ENCODE results near the gene CRTAC1. TPM values are rescaled to one million over a fixed set of nuclear protein-coding genes. Genes with fewer than 3 reads are reported as not detected.

The CRTAC1 gene
- total and polyA plus RNA-seq, 2 donors (not counting 3 experiments of a cell fraction or from before 2014, with no cell fraction given) = 1.4 to 3.0 TPM

DNA sequence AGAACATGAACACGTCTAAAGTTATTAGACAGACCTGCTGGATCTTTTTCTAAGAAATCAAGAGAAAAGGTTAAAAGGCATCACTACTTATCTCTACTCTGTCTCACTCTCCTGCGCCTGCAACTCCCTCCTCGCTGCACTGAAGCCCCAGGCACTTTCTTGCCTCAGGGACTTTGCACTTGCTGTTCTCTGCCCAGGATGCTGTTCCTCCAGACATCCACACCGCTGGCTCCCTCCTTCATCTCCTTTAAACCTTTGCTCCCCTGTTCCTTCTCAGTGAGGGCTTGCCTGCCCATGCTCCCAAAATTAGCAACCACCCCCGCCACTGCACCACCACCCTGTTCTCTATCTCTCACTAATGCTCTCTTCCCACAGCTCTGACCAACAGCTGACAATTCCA lies 93.4 kb downstream of the CRTAC1 start:
- no peak for FAIRE-seq
- CTCF ChIA-PET = no interaction called here
- no TSS peak for BruUV-seq (replicated peaks)

GRCh38 chr10:97936126-97936525 lies 94.3 kb downstream of the CRTAC1 start:
- dilution Hi-C loops (cut with MboI; ENCODE audit: extremely low pct_ligation_motif_present, low sequenced_read_pairs) (no loop called here), intact Hi-C loops (cut with micrococcal nuclease) (no loop called here)

More for the DNA sequence above, 93.4 kb downstream of the CRTAC1 start:
- Histone ChIP-seq H3K4me2 (ENCODE audit: insufficient read depth, low read length) (no peak overlapping the region), H3K9me3 (replicated peaks; ENCODE audit: control insufficient read depth, insufficient read depth, low read length) (no peaks in the 10 kb centered on the region), H3K4me1 (ENCODE audit: control insufficient read depth, extremely low read depth, insufficient read depth, low read length) (no peaks in the 10 kb centered on the region), H3K27ac (ENCODE audit: insufficient read depth, low read depth, low read length) (no peak overlapping the region), H3K79me2 (ENCODE audit: control insufficient read depth, insufficient read depth, low read length) (no peaks in the 10 kb centered on the region), H3K9me1 (replicated peaks; ENCODE audit: control insufficient read depth, extremely low read depth, insufficient read depth, low read length) (no peaks in the 10 kb centered on the region), H2AFZ (ENCODE audit: low read depth, low read length) (no peak overlapping the region), H3K9ac (replicated peaks; ENCODE audit: extremely low read depth, insufficient read depth, low read length) (no peak overlapping the region), H3K36me3 (ENCODE audit: control insufficient read depth in 2 of 2, extremely low read depth in 1 of 2, insufficient read depth in 2 of 2, low read length in 2 of 2) (no peaks in the 10 kb centered on the region), H3K27me3 (ENCODE audit: control insufficient read depth in 2 of 2, insufficient read depth in 2 of 2, low read length in 2 of 2) (no peaks in the 10 kb centered on the region), H3K4me3 (replicated peaks in 1 of 3; ENCODE audit: insufficient read depth in 1 of 3, low read depth in 1 of 3, low read length in 3 of 3) (no peak overlapping the region), H4K20me1 (replicated peaks; ENCODE audit: control insufficient read depth, extremely low read depth, insufficient read depth, low read length) (no peaks in the 10 kb centered on the region)
- TF ChIP-seq FOS (IDR thresholded peaks at IDR 0.05; ENCODE audit: borderline replicate concordance, insufficient read depth, low read length) = no peak
- TF ChIP-seq MAX (IDR thresholded peaks at IDR 0.05; ENCODE audit: insufficient read depth, insufficient read length) = no peak
- TF ChIP-seq, protein P1, sequence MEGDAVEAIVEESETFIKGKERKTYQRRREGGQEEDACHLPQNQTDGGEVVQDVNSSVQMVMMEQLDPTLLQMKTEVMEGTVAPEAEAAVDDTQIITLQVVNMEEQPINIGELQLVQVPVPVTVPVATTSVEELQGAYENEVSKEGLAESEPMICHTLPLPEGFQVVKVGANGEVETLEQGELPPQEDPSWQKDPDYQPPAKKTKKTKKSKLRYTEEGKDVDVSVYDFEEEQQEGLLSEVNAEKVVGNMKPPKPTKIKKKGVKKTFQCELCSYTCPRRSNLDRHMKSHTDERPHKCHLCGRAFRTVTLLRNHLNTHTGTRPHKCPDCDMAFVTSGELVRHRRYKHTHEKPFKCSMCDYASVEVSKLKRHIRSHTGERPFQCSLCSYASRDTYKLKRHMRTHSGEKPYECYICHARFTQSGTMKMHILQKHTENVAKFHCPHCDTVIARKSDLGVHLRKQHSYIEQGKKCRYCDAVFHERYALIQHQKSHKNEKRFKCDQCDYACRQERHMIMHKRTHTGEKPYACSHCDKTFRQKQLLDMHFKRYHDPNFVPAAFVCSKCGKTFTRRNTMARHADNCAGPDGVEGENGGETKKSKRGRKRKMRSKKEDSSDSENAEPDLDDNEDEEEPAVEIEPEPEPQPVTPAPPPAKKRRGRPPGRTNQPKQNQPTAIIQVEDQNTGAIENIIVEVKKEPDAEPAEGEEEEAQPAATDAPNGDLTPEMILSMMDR (IDR thresholded peaks at IDR 0.05; ENCODE audit: extremely low read depth in 1 of 2, insufficient read depth in 1 of 2, low read depth in 1 of 2, low read length in 2 of 2) = no peak
- TF ChIP-seq POLR2A (IDR thresholded peaks at IDR 0.05; ENCODE audit: low read depth, low read length) = no peak
- TF ChIP-seq GATA2 (IDR thresholded peaks at IDR 0.05; ENCODE audit: insufficient read depth, insufficient read length, low read depth, low read length) = no peak
- TF ChIP-seq EZH2 (IDR thresholded peaks at IDR 0.05; ENCODE audit: borderline replicate concordance, low read depth, low read length, severe bottlenecking) = no peak
- no peak for DNase-seq (ENCODE audit: low read depth, low spot score)
- dilution Hi-C loops (cut with MboI; ENCODE audit: extremely low pct_ligation_motif_present, low sequenced_read_pairs) = no loop called here
- intact Hi-C loops (cut with micrococcal nuclease) = no loop called here
- POLR2A ChIA-PET = no interaction called here

More at GRCh38 chr10:97936126-97936525, 94.3 kb downstream of the CRTAC1 start:
- no peak overlapping the region for H3K4me3 ChIP-seq (replicated peaks in 1 of 3; ENCODE audit: insufficient read depth in 1 of 3, low read depth in 1 of 3, low read length in 3 of 3)
- no peaks in the 10 kb centered on the region for H3K36me3 ChIP-seq (ENCODE audit: control insufficient read depth in 2 of 2, extremely low read depth in 1 of 2, insufficient read depth in 2 of 2, low read length in 2 of 2)
- no peaks in the 10 kb centered on the region for H4K20me1 ChIP-seq (replicated peaks; ENCODE audit: control insufficient read depth, extremely low read depth, insufficient read depth, low read length)
- H3K27me3 ChIP-seq (ENCODE audit: control insufficient read depth in 2 of 2, insufficient read depth in 2 of 2, low read length in 2 of 2) = no peaks in the 10 kb centered on the region
- no peak for TF ChIP-seq MAX (IDR thresholded peaks at IDR 0.05; ENCODE audit: insufficient read depth, insufficient read length)
- no peak for TF ChIP-seq MYC (IDR thresholded peaks at IDR 0.05; ENCODE audit: low read depth, low read length)
- TF ChIP-seq POLR2A (IDR thresholded peaks at IDR 0.05; ENCODE audit: low read depth, low read length) = no peak
- TF ChIP-seq, protein P1 (IDR thresholded peaks at IDR 0.05; ENCODE audit: extremely low read depth in 1 of 2, insufficient read depth in 1 of 2, low read depth in 1 of 2, low read length in 2 of 2) = no peak
- H3K9ac ChIP-seq (replicated peaks; ENCODE audit: extremely low read depth, insufficient read depth, low read length) = no peak overlapping the region
- no peaks in the 10 kb centered on the region for H3K9me1 ChIP-seq (replicated peaks; ENCODE audit: control insufficient read depth, extremely low read depth, insufficient read depth, low read length)
- H3K4me2 ChIP-seq (ENCODE audit: insufficient read depth, low read length) = no peak overlapping the region
- ChIA-PET CTCF (no interaction called here), POLR2A (no interaction called here)
- FAIRE-seq = no peak
- no peaks in the 10 kb centered on the region for H3K4me1 ChIP-seq (ENCODE audit: control insufficient read depth, extremely low read depth, insufficient read depth, low read length)
- no peaks in the 10 kb centered on the region for H3K79me2 ChIP-seq (ENCODE audit: control insufficient read depth, insufficient read depth, low read length)
- H3K27ac ChIP-seq (ENCODE audit: insufficient read depth, low read depth, low read length) = no peak overlapping the region
- DNase-seq (ENCODE audit: low read depth, low spot score) = no peak
- no TSS peak for BruUV-seq (replicated peaks)
- H3K9me3 ChIP-seq (replicated peaks; ENCODE audit: control insufficient read depth, insufficient read depth, low read length) = no peaks in the 10 kb centered on the region
- no peak overlapping the region for H2AFZ ChIP-seq (ENCODE audit: low read depth, low read length)
